HG02571 (cell line): Measurements from ENCODE around the gene SMTNL1.

ENCODE experiments used
- ATAC-seq: cut with Tn5 transposase; IDR thresholded peaks from one replicate; pipeline ENCODE4 v1.9.1; 2021; ENCODE audit warnings: mild to moderate bottlenecking, moderate library complexity; ENCODE audit not compliant: unreplicated experiment

Gene SMTNL1, protein sequence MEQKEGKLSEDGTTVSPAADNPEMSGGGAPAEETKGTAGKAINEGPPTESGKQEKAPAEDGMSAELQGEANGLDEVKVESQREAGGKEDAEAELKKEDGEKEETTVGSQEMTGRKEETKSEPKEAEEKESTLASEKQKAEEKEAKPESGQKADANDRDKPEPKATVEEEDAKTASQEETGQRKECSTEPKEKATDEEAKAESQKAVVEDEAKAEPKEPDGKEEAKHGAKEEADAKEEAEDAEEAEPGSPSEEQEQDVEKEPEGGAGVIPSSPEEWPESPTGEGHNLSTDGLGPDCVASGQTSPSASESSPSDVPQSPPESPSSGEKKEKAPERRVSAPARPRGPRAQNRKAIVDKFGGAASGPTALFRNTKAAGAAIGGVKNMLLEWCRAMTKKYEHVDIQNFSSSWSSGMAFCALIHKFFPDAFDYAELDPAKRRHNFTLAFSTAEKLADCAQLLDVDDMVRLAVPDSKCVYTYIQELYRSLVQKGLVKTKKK

DNA sequence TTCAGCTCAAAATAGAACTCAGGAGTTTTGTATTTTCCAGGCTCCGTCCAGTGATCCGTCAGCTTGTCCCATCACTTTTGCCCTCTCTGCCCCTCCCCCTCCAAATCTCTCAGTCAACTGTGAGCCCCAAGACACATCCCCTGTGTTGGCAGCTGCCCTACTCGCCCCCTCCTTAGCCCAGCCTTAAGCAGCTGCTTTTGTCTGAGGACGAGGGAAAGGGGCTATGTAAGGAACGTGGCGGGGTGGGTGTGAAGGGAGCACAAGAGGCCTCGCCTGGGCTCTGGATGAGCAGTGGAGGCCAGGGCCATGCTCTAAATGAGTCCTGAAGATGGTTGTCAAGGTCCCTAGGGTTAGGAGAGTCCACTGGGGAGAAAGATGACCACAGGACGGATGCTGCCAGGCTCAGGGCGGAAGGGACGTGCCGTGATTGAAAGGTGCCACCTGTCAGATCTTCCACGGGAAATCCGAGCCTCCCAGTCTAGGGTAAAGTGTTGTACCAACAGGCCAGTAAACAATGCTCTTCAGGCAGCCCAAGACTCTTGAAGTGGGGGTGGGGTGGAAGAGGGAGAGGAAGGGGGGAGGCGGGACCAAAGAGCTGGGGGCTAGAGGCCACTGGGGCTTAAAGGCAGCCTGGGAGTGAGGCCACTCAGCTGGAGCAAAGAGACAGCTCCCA lies at the start of gene SMTNL1:
TSS of gene SMTNL1 (plus strand) at position 649 of the 673 bp plus-strand sequence. CDS start 5,048 bp downstream, outside the sequence.
- ATAC-seq: no peak

DNA sequence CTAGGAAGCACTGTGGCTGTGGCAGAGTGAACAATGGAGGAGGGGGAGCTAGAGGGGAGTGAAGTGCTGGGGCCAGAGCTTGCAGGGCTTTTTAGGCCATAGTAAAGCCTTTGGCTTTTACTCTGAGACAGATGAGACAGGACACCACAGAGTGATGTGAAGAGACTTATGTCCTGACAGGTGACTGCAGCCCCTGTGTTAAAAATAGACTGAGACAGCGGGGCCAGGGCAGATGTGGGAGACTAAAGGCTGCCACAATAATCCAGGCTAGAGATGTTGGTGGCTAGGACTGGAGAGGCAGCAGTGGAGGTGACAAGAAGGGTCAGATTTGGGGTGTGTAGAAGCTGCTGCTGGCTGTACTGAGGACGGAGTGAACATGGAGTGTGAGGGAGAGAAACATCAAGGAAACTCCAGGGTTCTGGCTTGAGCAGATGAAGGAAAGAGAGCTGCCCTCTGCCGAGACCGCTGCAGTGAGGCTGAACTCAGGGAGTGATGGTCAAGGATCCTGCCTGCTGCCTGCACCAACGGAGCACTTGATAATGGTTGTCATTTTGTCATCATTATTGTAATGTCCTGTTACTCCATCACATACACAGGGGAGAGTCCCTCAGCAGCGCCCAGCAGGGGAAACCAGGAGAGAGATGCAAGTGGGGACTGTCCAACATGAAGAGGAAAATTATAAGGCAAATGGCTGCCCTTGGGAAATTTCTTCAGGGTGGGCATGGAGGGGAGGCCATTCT lies 49.3 kb upstream of the SMTNL1 start:
- ATAC-seq: no peak

DNA sequence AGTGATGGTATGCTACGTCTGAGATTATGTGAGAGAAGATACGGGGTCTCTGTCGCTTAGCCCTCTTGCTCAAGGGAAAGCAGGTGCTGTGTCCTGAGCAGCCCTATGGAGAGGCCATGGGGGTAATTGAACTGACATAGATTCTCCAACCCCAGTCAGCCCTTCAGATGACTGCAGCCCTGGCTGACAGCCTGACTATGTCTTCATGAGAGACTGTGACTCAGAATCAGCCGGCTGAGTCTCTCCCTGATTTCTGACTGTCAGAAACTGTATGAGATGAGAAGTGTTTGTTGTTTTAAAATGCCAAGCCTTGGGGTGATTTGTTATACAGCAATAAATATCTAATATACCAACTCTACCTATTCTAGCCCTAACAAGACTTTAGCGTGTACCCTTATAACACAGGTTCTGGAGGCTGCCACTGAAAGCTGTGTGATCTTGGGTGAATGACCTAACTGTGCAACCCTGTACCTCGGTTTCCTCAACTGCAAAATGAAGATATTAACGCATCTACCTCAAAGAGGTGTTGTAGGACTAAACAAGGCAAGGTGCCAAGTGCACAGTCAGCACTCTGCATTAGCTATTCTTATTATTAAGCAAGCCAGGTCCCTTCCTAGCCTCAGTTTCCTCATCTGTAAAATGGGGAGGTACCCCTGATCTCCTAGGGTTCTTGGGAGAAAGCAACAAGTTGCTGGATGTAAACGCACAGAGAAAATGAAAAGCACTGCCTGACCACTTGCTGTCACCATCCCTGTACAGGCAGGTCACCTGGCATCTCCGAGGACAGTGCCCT lies 46.7 kb upstream of the SMTNL1 start:
- ATAC-seq: no peak

DNA sequence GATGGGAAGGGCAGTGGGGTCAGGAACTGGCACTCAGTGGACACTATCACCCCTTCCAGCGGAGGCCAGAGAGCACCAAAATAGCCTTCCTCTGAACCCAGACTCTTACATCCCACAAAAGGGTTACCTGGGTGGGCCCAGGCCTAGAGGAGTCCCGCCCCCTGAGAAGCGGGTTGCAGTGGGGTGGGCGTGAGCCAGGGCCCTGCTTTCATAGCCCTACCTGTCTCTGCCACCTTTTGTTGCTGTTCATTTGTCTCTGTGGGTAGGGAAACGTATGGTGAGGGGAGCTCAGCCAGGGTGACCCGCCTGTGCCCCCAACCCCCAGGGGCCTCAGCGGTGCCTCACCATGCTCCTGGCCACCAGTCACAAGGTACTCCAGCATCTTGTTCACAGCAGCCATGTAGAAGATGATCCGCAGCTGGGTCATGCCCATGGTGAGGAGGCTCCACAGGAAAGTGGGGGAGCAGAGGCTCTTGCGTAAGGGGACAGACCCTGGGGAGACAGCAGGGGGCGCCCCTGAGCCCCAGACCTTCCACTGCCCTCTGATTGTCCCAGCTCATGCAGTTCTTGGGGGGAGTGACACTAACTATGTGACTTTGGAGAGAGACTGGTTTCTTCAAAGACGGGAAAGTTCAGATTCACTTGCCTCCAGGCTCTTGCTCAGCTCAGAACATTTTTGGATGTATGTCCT lies 45.9 kb upstream of the SMTNL1 start:
- ATAC-seq: no peak

DNA sequence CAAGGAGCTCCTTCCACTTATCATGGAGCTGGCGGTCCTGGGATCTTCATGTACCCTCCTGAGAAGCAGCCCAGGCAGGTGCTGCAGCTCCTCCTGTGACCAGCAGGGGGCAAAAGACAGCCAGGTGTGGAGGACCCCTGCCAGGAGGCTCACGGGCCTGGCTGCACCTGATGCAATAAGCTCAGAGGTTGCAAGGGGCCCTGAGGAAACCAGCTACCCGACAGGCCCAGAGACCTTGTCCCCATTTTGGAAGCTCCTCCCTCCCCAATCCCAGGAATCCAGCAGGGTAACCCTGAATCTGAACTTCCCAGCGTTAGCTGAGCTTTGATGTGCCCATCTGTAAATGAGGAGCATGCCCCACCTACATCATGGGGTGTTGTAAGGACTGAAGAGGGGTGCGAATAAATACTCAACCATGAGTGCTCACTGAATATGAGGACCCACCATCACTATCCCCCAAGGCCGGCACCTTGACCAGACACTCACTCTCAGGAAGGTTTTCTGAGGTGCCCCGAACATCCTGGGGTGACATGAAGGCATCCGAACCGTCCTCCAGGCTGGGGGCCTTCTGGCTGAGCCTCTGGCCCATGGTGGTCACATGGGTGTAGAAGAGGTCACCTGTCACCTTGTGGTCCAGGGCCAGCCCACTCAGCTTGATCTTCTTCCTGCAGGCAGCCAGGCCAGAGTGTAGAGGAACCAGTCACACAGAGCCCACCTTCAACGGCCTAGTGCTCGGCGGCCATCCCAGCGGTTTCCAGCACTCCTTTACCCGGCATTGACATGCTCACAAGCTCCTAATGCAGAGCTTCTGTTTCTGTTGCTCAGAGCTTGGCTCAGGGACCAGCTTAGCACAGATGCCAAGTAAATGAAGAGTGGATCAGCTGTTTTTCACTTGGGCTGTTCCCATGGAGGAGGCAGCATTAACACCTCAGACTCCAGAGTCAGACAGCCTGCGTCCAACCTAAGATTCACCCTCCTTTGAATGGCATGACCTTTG lies 43.6 kb upstream of the SMTNL1 start:
- no peak for ATAC-seq

DNA sequence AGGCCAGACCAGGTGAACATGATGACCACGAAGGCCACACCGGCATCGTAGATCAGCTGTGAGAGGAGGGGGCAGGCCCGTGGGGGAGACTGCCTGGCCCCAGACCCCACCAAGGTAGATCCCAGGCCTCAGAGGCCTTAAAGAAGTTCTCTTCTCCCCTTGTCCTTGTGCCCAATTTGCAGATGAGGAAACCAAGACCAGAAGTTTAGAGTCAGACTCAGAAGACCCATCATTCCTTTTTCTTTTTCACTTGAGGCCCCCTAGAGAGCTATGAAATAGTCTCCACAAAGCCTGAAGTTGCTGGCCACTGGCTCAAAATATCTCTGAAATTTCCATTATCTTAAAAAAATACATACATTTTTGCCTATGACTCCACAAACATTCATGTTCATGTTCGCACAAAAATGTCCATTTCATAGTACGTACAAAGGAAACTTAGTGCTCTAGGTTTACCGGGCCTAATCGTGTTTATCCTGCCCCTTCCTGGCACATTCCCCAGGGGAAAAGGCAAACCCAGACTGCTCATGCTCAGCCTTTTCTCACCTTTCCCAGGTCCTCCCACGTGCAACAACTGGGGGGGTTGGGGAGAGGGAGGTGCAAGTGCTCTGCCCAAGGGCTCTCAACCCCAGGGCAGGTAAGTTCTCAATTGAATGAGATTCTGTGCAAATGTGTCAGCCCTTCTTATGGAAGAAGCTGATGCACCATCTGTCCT lies 41.1 kb upstream of the SMTNL1 start:
- ATAC-seq: no peak

DNA sequence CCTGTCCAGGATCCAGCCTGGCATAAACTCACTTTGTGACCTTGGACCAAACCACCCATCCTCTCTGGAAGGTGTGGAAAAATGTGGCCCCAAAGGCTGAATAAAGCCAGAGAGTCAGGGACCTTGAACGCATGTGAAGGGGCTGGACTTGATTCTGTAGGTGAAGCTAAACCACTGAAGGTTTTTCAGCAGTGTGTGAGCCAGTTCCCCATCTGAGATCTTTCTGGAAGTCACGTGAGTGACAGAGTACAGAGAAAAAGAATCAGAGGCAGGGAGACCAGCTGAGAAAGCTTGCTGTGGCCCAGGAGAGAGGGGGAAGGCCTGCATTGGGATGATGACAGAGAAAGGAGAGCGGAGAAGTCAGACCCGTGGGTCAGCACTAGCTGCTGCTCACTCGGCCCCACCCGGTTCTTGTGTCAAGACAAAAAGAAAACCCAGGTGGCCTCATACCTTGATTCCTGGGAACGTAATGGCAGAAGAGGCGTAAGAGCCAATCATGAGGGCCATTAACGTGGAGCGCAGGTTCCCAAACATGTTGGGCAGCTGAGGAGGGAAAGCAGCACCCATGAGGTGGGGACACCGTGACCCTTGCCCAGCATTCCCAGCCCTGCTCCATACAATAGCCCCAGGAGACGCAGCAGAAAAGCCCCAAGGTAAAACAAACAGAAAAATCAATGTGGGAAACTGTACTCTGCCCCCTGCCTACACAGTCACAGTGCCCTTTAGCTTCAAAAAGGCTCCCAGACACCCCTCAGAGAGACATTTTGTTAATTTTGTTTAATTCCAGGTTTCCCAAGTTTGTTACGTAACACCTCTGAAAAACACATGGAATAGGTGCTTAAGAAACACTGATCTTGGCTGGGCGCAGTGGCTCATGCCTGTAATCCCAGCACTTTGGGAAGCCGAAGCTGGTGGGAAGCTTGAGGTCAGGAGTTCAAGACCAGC lies 39.8 kb upstream of the SMTNL1 start:
- ATAC-seq: no peak

DNA sequence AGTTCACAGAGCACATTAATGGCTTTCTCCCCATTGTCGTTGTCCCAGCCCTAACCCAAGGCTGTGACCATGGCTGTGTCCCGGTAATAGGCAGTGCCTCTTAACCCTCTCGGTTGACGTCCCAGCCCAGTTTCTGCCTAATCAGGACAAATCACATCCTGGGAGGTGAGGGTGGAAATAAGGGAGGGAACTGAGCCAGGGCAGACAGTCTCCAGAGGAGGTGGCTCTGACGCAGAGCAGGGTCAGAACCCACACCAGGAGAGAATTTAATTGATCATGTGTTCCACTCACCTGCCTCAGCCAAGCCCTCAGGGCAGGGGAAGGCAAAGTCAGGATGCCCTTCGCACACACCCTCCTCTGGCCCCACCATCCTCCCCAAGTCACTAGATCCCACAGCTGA lies 38.9 kb upstream of the SMTNL1 start:
- no peak for ATAC-seq

DNA sequence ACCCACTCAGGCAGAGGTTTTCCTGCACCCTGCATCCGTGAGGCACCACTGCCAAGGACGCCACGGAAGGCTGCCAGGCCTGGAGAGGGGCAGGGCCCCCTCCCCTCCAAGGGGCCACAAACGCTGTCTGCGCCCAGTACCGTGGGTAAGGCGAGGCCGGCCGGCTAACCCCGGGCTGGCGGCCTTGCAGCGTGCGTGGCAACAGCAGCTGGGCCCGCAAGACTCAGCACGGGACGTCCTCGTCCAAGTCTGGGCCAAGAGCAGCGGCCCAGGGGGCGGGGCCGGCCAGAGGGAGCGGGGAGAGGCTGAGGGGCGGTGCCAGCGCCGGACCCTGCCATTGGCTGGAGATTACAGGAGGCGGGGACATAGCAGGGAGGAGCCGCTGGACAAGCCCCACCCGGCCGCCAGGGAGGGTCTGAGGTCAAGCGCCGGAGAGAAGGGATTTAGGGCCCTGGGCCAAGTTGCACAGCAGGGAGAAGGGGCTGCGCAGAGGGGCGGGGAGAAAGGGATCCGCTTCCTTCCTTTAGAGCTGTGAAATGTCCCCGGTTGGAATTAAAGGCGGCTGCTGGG lies 37.9 kb upstream of the SMTNL1 start:
- peak; percentile 95 for ATAC-seq

DNA sequence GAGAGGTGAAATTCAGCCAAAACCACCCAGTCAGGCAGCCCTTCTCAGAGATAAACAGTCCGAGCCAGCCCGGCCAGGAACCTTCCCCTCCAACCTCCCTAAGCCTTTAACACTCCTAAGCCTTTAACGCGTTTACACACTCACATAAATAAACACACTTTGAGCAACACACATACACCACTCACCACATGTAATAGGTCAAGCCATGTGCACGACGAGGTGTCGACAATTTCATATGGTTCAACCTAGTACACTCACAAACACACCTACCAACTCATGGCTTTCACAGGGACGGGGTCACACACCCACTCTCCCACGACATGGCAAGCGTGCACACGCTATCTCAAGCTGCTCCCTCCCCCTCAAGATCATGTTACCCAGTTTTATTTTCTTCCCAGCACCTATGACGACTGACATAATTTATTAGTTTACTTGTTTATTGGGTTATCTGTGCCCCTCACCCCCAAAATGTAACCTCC lies 37.4 kb upstream of the SMTNL1 start:
- ATAC-seq: peak; percentile 11

DNA sequence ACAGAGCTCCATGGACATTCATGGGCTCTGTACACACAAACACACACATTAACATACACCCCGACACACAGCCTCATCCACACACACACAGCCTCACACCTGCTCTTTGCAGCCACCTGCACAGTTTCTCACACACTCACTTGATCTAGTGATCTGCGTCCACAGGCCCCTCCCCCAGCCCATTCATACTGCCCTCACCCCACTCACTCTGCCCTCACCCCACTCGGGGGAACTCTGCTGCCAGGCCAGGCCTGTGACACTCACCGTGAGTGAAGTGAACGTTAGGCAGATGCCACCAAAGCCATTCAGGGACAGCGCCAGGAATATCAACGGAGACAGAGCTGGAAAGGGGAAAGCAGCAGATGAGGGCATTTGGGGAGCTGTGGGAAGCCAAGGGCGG lies 36.9 kb upstream of the SMTNL1 start:
- no peak for ATAC-seq

DNA sequence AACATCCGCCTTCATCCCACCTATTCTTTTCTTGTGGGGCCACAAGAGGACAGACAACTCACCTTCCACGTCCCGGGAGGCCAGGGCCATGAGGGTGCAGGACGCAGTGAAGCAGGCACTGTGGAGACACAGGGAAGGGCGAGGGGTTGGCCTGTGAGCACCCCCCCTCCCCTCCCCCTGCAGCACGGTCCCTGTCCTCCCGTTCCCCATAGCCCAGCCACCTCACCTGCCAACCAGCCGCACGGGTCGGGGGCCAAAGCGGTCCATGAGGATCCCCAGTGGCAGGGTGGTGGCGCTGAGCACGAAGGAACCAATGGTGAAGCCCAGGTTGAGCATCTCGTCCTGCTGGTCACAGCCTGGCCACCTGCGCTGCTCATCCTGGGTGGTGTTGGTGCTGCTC lies 36.5 kb upstream of the SMTNL1 start:
- ATAC-seq: no peak

DNA sequence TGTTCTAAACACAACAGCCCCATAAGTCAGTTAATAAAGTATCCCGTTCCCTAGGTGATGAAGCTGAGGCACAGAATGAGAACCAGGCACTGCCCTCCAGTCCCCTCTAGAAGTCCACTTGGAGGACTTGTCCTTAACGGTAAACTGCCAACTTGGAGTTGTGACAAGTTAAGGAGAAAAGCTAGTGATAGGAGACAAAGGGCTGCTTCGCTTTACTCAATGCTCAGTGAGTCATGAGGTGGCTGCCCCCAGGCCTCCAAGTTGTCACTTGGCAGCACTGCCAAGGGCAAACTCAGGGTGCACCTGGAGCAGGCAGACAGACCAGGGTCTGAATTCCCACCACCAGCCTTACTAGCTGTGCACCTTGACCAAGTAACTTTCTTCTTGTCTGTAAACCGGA lies 35.4 kb upstream of the SMTNL1 start:
- ATAC-seq: no peak

DNA sequence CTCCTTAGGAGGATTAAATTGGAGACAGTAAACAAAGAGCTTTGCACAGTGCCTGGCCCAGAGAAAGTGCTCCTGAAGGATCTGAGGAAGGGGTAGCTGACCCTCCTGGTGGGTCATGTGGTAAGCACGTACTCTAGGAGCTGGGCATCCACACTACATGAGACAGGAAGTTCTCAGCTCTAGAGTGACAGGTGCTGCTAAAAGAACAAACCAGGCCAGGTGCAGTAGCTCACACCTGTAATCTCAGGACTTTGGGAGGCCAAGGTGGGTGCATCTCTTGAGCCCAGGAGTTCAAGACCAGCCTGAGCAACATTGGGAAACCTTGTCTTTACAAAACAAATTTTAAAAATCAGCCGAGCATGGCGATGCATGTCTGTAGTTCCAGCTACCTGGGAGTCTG lies 35.0 kb upstream of the SMTNL1 start:
- ATAC-seq: no peak

DNA sequence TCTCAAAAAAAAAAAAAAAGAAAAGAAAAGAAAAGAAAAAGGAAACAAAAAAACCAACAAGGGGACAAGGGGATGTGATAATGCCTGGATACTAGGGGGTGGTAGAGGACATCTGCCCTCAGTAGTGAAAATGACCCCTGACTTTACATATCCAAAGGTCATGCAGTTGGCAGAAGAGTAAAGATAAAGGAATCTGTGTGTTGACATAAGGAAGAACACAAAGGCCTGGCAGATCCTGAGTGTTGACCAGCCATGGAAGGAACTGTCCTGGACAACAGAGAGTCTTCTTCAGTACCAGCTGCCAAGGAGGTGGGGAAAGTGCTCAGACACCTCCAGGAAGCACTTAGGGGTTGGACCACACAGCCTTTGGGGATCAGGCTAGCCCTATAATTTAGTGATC lies 34.5 kb upstream of the SMTNL1 start:
- ATAC-seq: no peak

DNA sequence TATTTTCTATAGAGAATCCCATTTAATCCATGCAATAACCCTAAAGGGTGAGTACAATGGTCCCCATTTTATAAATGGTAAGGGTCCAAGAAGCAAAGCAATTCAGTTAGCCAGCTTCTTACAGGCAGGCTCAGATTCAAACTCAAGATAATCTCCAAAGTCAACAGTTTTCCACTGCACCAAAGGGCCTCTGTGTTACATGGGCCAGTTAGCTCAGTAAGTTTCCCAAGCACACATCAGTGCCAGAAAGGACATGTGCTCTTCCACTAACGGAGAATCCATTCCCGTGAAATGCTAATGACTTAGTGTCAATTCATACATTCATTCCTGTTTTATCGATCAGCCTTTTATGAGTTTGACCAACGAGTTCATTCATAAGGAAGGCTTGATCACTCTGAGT lies 32.9 kb upstream of the SMTNL1 start:
- no peak for ATAC-seq

DNA sequence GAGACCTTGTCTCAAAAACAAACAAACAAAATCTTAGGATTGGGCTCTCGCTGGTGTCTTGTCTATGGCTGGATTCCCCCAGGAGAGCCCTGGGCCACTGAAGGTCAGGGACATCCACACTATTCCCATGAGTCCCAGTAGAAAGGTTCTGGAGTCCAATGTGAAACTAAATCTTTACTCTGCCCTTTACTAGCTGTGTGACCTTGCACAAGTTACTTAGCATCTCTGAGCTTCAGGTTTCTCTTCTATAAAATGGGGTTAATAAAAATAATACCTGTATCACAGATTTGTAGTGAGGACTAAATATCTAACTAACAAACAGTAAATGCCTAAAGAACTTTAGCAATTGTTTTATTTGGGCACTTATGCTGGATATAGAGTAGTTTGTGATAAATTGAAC lies 30.9 kb upstream of the SMTNL1 start:
- ATAC-seq: no peak
